Cardiac fibroblast (primary cell): ENCODE results near the gene RAB5B.

Source experiments
- DNase-seq, 2 donors: peaks; one replicate each; pipeline versions ENCODE4 v3.0.0 to v3.0.0-alpha.2; 2010; ENCODE audit warnings: low read depth in 2 of 2
- H3K4me3 ChIP-seq, 2 donors: replicated peaks in 1 of 2; 1 replicate in 1 of 2; 2 replicates in 1 of 2; pipeline ENCODE4 v1.5.1; 2011; ENCODE audit warnings: low read depth in 2 of 2, low read length in 2 of 2, mild to moderate bottlenecking in 2 of 2, moderate library complexity in 1 of 2
- TF ChIP-seq, protein P1 (sequence below): IDR thresholded peaks from one replicate; pipeline ENCODE4 v1.5.1; 2011; ENCODE audit warnings: low read depth, mild to moderate bottlenecking, low read length, inconsistent platforms

RAB5B gene

GRCh38 chr12:56029666-56030293 is 55.9 kb downstream of the RAB5B start:
- DNase-seq: peak; percentile 74 to 84
- H3K4me3 ChIP-seq: no peak overlapping the region
- TF ChIP-seq, protein P1, sequence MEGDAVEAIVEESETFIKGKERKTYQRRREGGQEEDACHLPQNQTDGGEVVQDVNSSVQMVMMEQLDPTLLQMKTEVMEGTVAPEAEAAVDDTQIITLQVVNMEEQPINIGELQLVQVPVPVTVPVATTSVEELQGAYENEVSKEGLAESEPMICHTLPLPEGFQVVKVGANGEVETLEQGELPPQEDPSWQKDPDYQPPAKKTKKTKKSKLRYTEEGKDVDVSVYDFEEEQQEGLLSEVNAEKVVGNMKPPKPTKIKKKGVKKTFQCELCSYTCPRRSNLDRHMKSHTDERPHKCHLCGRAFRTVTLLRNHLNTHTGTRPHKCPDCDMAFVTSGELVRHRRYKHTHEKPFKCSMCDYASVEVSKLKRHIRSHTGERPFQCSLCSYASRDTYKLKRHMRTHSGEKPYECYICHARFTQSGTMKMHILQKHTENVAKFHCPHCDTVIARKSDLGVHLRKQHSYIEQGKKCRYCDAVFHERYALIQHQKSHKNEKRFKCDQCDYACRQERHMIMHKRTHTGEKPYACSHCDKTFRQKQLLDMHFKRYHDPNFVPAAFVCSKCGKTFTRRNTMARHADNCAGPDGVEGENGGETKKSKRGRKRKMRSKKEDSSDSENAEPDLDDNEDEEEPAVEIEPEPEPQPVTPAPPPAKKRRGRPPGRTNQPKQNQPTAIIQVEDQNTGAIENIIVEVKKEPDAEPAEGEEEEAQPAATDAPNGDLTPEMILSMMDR: peak; percentile 83

DNA sequence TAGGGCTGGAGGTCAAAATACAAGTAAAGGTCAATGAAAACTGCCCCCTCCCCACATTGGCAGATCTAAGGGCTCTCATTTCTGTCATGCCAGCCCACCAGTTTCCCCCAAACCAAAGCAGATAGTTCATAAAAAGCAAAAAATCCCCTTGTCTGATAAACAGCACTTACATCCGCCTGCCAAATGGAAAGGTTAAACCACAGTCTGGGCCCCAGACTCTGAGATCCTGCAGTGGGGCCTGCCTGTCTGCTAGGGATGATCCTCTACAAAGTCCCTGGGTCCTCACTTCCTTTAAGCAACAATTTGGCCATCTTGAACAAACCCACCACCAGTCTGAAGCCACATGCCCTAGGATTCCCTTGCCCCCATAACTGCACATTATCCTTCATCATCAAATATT is 58.1 kb downstream of the RAB5B start:
- TF ChIP-seq, protein P1: no peak
- DNase-seq: no peak
- H3K4me3 ChIP-seq: no peak overlapping the region

- no peak overlapping the region for H3K4me3 ChIP-seq
- no peak for DNase-seq
- TF ChIP-seq, protein P1: no peak
Observed at GRCh38 chr12:56034586-56035332, 60.9 kb downstream of the RAB5B start.

DNA sequence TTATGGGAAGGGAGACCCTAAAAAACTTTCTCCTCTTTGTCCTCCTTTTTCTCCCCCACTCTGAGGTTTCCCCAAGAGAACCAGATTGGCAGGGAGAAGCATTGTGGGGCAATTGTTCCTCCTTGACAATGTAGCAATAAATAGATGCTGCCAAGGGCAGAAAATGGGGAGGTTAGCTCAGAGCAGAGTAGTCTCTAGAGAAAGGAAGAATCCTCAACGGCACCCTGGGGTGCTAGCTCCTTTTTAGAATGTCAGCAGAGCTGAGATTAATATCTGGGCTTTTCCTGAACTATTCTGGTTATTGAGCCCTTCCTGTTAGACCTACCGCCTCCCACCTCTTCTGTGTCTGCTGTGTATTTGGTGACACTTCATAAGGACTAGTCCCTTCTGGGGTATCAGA is 63.3 kb downstream of the RAB5B start:
- H3K4me3 ChIP-seq: no peak overlapping the region
- TF ChIP-seq, protein P1: no peak
- no peak for DNase-seq

DNA sequence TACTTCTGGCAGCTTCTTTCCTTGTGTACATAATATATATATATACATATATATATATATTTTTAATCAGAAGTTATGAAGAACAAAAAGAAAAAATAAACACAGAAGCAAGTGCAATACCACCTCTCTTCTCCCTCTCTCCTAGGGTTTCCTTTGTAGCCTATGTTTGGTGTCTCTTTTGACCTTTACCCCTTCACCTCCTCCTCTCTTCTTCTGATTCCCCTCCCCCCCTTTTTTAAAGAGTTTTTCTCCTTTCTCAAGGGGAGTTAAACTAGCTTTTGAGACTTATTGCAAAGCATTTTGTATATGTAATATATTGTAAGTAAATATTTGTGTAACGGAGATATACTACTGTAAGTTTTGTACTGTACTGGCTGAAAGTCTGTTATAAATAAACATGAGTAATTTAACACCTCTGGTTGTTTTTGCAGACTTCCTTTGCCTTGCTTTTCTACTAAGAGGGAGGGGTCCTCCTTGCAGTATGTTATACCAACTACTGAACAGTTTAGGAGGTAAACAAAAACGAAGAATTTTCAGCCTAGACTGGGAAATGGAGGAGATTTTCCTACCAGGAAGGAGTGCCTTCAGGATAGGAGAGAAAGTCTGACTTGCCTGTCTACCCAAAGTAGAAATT is 64.3 kb downstream of the RAB5B start:
- no peak overlapping the region for H3K4me3 ChIP-seq
- TF ChIP-seq, protein P1: no peak
- DNase-seq: no peak

GRCh38 chr12:56040151-56040550 is 66.3 kb downstream of the RAB5B start:
- DNase-seq: no peak
- H3K4me3 ChIP-seq: no peak overlapping the region
- TF ChIP-seq, protein P1: no peak
